ENCODE results near the gene ARHGAP45.
A peak's percentile ranks its signal among the peaks of the same experiment; 100 is the strongest.
"Not testable (repeated sequence)": the region's sequence is repeated elsewhere in the genome, so short reads cannot be mapped to it uniquely, and the experiment has no call there.

The ARHGAP45 gene

DNA sequence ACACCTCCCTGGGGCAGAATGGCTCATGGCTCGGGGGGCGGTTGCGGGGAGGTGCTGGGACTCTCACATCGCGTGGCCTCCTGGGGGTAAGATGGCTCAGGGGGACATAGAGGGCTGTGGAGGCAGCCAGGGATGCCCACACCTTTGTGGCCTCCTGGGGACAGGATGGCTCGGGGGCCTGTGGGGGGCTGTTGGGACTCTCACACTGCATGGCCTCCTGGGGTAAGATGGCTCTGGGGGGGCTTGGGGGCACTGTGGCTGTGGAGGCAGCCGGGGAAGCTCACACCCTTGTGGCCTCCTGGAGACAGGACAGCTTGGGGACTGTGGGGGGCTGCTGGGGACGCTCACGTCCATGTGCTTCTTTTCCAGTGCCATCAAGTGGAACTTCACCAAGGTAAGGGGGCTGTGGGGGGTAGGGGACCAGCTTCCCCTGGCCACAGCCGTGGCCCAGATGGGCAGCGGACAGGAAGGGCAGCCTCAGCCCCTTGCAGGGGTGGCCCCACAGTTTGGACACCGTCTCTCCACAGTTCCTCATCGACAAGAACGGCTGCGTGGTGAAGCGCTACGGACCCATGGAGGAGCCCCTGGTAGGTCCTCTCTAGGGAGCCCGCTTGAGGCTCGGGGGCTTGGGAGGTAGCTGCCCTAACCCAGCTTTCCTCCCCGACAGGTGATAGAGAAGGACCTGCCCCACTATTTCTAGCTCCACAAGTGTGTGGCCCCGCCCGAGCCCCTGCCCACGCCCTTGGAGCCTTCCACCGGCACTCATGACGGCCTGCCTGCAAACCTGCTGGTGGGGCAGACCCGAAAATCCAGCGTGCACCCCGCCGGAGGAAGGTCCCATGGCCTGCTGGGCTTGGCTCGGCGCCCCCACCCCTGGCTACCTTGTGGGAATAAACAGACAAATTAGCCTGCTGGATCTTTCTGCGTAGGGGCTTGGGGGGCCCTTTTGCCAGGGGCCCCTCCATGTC is 39.2 kb downstream of the ARHGAP45 start:
- DNase-seq (ENCODE audit: low spot score): no peak

DNA sequence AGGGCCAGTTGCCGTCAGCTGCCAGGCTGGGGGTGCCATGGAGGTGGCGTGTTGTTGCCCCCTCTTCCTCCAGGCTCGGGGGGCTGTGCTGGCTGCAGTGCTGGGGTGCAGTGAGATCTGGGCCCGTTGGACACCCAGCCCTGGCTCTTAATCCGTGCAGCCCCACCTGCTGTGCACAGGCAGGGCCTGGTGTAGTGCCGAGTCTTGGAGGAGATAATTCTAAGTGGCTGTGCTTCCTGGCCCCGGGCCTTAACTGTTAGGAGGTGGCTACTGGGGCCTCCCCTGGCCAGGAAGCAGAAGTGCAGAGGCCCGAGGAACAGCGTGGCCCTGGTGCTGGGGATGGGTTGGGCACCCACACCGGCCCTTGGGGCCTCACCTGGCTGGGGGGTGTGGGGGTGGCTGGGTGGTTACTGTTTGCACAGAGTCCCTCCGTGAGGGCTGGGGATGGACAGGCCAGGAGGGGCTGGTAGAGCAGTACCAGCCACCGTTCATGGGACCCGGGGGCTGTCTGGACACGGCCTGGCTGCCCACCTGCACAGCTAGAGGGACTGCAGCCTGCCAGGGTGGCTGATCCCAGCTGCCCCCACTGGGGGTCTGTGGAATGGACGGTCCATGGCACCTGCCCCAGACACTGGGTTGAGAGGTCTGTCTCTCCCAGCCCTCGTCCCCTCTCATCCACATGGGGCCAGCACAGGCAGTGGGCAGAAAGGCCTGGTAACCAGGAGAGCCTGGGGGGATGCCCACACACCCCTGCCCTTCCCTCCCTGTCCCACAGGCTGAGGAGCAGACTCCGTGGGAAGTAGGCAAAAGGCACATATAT is 40.1 kb downstream of the ARHGAP45 start:
- DNase-seq (ENCODE audit: low spot score): peak; percentile 45

DNA sequence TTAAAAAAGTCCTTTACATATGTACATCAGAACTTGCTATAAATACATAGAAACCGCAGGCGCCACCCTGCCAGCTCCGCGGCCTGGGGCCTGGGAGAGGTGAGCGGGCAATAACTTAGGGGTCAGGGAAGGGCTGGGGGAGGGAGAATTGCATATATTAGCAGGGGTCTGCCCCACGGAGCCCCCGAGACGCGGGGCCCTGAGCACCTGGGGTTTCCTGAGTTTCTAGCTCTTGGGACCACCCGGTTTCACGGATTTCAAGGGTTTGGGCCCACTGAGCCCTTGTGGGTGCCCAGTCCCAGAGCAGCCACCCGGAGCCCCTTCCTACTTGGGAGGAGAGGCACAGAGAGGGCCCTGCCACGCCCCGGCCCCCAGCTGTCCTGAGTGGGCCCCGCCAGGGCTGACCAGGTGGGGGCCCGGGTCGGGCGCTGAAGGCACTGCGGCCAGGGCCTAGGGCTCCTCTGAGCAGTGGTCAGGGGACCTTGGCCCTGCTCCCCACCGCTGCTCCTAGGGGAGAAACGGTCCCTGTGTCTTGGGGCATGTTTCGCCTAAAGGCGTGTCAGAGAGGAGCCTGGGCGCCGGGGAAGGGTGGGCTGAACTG is 40.8 kb downstream of the ARHGAP45 start:
- no peak for DNase-seq (ENCODE audit: low spot score)

DNA sequence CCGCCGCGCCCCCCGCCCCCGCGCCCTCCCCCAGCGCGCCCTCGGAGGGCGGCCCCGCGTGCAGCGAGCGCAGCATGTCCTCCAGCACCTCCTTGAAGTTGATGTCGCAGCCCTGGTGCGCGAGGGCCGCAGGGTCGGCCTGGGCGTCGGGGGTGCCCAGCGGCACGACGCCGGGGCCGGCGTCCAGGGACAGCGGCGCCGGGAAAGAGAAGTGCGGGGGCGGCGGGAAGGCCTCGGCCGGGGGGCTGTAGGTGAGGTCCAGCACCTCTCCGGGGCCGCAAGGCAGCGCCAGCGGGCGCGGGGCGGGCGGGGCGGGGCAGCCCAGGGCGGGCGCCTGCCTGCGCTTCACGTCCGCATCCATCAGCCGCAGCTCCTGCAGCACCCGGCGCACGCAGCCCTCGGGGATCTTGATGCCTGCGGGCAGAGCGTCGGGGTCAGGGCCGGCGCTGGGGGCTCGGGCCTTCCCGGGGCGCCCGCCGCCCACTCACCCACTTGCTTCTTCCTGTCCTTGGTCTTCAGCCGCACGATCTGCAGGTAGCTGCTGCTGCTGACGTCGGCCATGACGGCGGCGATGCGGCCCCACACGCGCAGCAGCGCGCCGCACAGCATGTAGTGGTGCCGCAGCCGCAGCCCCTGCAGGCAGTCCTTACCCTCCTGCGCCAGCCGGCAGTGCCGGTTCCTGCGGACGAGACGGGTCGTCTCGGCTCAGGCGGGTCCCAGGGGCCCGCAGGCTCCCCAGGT is 41.5 kb downstream of the ARHGAP45 start:
- DNase-seq (ENCODE audit: low spot score): no peak

DNA sequence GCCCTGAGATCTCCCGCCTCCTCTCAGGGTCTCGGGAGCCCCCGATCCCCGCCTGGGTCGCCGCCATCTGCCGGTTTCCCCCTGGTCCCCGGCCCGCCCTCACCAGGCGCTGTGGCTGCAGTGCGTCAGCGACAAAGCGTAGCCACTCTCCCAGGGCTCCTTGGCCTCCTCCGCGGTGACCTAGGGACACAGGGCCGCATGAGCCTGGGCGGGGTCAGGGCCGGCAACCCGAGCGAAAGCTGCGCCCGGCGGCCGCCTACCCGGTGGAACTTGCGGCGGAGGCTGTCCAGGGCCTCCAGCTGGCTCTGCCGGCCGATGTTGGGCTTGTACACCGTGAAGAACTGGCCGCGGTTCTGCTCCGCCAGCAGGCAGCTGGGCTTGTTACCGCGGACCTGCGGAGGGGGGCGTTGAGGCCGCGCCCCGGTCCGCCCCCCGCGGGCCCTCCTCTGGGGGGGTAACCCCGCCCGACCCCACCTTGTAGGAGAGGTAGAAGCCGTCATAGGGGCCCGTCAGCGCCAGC is 42.1 kb downstream of the ARHGAP45 start:
- DNase-seq (ENCODE audit: low spot score): no peak

DNA sequence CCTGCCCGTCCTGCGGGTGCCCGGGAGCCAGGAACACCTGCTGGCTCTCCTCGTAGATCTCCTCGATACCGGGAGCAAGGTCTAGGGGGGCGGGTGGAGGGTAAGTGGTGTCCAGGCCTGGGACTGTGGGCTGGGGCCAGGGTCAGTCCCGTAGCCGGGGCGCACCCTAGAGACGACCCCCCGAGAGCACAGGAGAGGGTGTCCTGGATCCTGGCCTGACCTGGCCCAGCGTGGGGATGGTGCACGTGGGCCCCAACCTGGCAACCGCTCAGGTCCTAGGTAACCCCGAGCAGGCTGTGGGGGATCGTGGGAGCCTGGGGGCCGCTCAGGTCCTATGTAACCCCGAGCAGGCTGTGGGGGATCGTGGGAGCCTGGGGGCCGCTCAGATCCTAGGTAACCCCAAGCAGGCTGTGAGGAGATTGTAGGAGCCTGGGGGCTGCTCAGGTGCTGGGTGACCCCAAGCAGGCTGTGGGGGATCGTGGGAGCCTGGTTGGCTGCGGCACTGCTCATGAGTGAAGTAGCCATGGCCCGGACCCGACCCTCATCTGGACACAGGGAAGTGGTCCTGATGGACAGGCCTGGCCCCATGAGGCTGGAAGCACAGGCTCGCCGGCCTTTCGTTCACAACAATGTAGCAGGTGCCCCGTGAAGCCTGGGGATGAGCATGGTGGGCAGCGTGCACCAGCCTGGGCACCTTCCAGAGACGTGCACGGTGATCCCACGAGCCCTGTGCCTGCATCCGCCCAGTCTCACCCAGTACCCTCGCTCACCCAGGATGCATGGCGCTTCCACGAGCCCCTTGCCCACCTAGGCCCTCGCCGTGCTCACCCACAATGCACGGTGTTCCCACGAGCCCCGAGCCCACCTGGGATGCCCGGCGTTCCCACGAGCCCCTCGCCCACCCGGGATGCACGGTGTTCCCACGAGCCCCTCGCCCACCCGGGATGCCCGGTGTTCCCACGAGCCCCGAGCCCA is 43.0 kb downstream of the ARHGAP45 start:
- DNase-seq (ENCODE audit: low spot score): no peak

DNA sequence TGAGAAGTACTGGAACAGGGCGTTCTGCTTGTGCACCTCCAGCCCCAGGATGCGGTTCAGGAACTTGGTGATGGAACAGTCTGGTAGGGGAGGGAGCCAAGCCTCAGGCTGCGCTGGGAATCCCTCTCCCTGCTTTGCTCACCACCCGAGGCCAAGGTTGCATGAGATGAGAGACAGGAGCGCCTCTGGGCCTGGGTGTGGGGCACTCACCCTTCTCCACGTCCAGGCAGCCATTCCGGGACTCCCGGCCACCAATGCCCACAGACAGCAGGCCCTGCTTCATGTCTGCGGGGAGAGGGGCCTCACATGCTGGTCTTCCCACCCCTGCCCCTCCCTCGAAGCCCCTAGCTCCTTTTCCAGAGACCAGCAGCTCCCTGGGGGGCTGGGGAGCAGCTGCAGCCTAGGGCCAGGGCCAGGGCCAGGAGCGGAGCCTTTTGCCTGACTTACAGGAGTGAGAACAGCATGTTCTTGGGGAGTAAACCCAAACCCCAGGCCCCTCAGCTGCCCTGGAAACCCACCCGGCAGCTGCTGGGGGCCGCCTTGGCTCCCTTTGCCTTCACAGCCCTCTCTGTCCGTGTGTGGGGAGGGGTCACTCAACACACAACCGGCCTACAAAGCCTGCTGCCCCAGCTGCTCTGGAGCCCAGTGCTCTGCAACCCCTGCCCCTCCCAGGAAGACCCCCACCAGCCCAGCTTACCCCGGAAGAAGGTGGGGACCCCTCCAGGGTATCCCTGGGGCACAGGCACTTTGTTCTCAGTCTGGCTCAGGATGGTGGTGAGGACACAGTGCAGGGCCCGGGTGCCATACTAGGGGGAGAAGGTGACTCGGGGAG is 44.1 kb downstream of the ARHGAP45 start:
- DNase-seq (ENCODE audit: low spot score): no peak

DNA sequence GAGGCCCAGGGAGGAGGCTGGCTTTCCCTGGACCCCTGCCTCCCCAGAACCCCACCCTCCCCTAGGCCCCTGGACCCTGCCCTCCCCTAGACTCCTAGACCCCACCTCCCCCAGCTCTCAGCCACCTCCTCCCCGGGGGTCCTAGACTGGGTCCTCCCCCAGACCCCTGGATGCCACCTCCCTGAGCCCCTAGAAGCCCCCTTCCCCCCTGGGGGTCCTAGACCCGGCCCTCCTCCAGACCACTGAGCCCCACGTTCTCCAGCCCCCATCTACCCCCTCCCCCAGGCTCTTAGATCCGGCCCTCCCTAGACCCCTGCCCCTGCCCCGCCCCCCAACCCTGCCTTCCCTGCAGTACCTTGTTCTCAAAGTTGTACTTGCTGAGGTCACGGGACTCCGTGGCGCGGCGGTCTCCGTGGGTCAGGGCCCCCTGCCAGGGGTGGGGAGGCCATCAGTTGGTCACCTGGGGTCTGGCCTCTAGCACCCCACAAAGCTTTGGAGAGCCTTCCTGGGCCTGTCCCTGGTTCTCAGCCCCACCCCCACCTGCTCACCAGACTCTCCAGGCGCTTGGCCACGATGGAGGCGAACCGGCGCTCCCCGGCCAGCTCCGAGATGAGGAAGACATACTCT is 44.8 kb downstream of the ARHGAP45 start:
- no peak for DNase-seq (ENCODE audit: low spot score)

DNA sequence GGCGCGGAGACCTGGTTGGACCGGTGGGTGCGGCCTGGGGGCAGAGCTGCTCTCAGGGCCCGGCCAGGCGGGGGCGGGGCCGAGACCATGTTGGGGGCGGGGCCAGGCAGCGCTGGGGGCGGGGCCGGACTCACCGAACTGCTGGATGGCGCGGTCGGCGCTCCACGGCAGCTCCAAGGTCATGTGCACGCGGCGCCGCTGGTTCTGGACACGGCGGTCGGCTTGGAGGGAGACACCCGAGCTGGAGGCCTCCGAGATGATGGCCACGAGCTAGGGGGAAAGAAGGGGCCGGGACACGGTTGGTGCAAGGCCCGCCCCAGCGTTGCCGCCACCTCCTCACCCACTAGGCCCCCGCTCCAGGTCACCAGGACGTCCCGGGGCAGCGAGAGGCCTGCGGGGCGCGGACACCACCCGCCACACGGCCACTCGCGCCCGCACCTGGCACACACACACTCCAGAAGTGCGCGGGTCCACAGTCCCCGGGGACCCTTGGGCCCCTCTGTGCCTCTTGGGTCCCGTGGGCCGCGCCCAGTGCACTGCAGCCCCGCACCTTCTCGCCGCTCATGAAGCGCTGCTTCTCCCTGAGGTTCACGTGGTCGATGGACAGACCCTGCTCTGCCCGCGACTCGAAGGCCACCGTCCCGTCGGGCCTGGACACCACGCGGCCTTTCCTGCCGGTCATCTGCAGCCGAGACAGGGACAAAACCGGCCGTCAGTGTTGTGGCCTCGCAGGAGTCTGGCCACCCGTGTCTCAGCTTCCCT is 45.5 kb downstream of the ARHGAP45 start:
- DNase-seq (ENCODE audit: low spot score): no peak

DNA sequence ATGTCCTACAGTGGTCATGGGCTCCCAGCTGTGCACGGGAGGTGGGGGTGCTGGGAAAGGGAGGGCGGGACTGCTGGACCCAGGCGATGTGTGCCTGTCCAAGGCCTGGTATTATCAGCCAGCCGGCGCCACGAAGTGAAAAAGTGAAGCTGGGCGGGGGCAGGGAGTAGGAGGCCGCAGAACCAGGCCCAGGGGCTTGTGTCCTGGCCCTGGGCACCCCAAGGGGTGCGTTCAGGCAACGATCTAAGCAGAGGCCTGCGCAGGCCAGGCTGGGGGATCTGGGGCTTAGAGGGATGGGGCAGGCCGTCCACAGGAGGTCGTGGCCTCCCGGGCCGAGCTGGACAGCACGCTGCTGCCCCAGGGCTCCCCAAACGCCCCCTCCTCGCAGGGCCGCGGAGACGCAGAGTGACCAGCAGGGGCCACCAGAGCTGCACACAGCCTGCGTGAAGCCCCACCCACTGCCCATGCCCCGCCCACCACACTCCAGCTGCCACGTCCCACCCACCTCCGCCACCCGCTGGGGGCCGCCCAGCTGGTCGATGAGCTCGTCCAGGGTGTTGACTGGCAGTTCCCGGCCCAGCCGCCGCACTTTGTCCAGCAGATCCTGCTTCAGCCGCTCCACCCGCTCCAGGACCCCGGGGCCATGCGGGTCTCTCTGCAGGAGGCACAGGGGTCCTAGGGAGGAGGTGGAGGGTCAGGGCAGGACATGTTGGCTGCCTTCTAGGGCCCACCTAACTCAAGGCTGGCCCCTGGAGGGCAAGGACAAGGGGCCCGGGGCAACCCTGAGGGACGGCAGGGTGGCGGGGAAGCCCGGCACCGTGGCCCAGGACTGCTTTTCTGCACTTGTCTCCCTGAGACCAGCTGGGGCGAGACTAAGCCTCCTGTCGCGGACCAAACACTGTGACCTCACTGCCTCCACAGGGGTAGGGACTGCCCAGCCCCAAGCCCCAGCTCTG is 46.3 kb downstream of the ARHGAP45 start:
- DNase-seq (ENCODE audit: low spot score): peak; percentile 96

DNA sequence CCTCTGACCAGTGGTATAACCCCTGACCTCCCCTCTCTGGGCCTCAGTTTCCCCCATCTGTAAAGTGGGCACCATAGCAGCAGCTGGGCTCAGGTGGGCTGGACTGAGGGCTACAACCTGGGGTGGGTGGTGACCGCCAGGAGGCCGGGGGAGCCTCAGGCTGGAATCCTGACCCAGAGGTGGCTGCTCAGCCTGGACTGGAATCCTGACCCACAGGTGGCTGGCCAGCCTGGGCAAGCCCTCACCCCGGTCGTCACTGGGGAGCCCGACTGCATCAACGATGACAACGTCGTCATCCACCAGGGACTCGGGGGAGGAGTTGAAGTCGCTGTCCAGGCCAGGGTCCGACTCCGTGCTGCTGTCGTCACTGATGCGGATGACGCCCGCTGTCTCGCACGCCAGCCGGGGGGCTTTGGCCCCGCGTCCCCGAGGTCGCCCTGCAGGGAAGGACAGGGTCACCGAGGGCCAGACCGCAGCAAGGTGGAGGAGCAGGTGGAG is 47.1 kb downstream of the ARHGAP45 start:
- no peak for DNase-seq (ENCODE audit: low spot score)

DNA sequence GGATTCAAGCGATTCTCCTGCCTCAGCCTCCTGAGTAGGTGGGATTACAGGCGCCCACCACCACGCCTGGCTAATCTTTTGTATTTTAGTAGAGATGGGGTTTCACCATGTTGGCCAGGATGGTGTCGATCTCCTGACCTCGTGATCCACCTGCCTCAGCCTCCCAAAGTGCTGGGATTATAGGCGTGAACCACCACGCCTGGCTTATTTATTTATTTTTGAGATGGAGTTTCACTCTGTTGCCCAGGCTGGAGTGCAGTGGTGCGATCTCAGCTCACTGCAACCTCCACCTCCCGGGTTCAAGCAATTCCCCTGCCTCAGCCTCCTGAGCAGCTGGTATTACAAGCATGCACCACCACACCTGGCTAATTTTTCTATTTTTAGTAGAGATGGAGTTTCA is 47.8 kb downstream of the ARHGAP45 start:
- not testable (repeated sequence) for DNase-seq (ENCODE audit: low spot score)

DNA sequence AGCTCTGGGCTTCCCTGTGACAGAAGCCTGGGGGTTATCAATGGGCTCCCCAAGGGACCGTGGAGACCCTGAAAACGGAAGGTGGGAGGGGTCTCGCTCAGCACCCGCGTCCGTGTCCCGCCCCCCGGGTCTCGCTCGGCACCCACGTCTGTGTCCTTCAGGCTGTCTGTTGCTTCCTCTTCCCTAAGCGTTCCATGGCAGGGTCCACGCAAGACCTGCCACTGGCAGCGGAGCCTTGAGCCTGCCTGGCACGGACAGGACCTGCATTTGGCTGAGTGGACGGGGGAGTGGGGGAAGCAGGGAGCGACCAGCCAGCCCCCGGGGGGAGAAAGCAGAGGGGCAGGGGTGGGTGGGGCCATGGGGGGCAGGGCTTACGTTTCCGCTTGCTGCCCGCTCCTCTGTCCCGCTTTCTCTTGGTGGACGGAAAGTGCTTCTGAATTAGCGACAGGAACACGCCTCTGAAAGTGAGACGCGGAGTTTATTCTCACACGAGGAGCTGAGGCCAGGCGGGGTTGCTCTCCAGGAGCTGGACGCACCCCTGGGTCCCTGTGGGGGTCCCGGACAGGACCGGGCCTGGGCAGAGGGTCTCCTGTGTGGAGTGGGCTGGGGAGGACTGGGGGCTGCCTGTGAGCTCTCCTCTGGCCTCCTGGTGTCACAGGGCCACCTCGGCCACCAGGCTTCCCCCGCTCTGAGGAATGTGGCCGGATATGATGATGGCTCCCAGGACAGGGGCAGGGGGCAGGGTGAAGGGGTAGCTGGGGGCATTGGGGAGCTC is 48.9 kb downstream of the ARHGAP45 start:
- DNase-seq (ENCODE audit: low spot score): no peak

DNA sequence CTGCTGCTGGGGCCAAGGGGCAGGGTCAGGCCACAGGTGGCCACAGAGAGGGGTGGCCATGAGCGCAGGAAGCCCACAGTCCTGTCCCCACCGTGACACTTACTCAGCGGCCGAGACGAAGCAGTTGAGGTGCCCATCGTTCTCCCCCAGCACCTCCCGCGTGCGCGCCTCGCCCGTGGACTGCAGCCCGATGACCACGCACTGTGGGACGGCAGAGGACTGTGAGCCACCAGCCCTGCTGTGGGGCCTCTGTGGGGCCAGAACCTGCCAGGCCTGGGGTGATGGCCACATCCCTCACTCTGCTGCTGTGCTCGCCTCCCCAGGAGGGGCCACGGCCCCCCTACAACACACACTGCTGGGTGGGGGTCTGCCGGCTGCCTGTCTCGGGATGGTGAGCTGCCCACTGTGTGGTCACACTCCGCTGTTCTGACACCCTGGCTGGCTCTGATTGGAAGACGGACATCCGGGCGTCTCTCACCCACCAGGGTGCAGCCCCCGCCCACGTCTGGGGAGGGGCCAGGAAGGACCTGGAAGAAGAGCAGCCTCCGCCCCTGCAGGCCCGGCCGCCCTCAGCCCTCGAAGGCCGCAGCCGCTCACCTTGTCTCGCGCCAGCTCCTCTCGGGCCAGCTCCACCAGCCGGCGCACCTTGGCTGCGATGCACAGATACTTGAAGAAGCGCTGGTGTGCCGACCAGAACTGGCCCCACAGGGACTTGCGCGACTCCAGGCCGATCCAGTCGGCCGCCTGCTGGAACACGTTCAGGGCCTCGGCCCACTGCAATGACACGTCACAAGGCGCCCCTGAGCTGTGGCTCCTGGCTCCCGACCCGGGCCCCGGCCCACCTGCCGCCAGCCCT is 50.0 kb downstream of the ARHGAP45 start:
- no peak for DNase-seq (ENCODE audit: low spot score)

DNA sequence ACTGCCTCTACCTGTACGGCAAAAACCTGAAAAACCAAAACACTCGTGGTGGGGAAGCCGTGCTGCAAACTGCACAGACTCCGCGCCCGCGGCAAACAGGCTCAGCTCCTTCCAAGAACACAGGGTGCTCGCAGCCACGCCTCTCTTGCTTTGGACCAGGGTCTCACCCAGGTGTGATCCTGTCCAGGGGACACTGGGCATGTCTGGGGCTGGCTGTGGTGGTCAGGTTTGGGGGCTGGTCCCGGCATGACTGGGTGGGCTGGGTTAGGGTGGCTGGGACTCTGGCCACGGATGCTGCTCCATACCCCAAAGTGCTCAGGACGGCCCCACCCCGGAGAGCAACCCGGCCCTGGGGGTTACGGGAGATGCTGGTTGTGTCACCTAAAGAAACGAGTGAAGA is 50.7 kb downstream of the ARHGAP45 start:
- DNase-seq (ENCODE audit: low spot score): no peak
